Panc1 (cell line): ENCODE data around the gene LYPD6B.

Experiments used
- POLR2AphosphoS5 ChIP-seq: IDR thresholded peaks from 2 replicates; pipeline ENCODE4 v1.6.1; 2012; ENCODE audit warnings: mild to moderate bottlenecking, low read depth, low read length, moderate library complexity
- SIN3A ChIP-seq: IDR thresholded peaks from 2 replicates; pipeline ENCODE4 v1.6.1; 2012; ENCODE audit warnings: low read depth, mild to moderate bottlenecking, low read length, moderate library complexity, borderline replicate concordance; ENCODE audit not compliant: insufficient read depth
- TCF7L2 ChIP-seq: IDR thresholded peaks from 2 replicates; pipeline ENCODE4 v1.6.1; 2011; ENCODE audit warnings: mild to moderate bottlenecking, low read depth, low read length, inconsistent platforms
- TF ChIP-seq, protein P1 (sequence below): fragments of 450-650 bp; IDR thresholded peaks from 2 replicates; pipeline ENCODE4 v1.5.1; 2017; ENCODE audit warnings: mild to moderate bottlenecking
- TF ChIP-seq, protein P2 (sequence below), 2 experiments: IDR thresholded peaks; 2 replicates each; pipeline ENCODE4 v1.6.1; 2011 to 2012; ENCODE audit warnings: low read depth in 2 of 2, control low read depth in 1 of 2, low read length in 1 of 2, mild to moderate bottlenecking in 1 of 2, moderate library complexity in 1 of 2; ENCODE audit not compliant: insufficient read depth in 1 of 2

DNA sequence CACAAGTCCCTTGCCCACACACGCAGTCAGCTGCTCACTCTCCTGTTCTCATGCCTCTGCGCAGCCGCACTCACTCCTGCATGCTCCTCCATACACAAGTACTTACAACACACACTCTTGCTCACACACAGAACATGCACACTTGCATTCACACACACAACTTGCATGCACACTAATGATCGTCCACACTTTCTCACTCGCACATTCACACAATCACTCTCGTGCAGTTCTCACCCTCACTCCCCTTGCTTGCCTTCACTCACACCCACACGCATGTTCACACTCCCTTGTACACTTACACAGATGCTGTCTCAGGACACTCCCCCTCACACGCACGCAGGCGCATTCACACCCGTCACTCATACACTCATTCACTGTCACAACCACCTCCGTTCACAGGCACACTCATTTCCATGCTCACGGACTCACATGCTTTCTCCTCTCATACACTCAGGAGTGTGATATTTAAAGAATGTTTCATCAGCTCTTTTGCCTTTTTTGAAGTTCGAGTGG is 36.1 kb upstream of the LYPD6B start:
- TF ChIP-seq, protein P1, sequence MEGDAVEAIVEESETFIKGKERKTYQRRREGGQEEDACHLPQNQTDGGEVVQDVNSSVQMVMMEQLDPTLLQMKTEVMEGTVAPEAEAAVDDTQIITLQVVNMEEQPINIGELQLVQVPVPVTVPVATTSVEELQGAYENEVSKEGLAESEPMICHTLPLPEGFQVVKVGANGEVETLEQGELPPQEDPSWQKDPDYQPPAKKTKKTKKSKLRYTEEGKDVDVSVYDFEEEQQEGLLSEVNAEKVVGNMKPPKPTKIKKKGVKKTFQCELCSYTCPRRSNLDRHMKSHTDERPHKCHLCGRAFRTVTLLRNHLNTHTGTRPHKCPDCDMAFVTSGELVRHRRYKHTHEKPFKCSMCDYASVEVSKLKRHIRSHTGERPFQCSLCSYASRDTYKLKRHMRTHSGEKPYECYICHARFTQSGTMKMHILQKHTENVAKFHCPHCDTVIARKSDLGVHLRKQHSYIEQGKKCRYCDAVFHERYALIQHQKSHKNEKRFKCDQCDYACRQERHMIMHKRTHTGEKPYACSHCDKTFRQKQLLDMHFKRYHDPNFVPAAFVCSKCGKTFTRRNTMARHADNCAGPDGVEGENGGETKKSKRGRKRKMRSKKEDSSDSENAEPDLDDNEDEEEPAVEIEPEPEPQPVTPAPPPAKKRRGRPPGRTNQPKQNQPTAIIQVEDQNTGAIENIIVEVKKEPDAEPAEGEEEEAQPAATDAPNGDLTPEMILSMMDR: no peak
- TF ChIP-seq POLR2AphosphoS5 (no peak), TCF7L2 (no peak), SIN3A (no peak)
- TF ChIP-seq, protein P2, sequence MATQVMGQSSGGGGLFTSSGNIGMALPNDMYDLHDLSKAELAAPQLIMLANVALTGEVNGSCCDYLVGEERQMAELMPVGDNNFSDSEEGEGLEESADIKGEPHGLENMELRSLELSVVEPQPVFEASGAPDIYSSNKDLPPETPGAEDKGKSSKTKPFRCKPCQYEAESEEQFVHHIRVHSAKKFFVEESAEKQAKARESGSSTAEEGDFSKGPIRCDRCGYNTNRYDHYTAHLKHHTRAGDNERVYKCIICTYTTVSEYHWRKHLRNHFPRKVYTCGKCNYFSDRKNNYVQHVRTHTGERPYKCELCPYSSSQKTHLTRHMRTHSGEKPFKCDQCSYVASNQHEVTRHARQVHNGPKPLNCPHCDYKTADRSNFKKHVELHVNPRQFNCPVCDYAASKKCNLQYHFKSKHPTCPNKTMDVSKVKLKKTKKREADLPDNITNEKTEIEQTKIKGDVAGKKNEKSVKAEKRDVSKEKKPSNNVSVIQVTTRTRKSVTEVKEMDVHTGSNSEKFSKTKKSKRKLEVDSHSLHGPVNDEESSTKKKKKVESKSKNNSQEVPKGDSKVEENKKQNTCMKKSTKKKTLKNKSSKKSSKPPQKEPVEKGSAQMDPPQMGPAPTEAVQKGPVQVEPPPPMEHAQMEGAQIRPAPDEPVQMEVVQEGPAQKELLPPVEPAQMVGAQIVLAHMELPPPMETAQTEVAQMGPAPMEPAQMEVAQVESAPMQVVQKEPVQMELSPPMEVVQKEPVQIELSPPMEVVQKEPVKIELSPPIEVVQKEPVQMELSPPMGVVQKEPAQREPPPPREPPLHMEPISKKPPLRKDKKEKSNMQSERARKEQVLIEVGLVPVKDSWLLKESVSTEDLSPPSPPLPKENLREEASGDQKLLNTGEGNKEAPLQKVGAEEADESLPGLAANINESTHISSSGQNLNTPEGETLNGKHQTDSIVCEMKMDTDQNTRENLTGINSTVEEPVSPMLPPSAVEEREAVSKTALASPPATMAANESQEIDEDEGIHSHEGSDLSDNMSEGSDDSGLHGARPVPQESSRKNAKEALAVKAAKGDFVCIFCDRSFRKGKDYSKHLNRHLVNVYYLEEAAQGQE (IDR thresholded peaks at IDR 0.05; ENCODE audit: insufficient read depth in 1 of 2, low read depth in 2 of 2, low read length in 1 of 2): no peak
